ENCODE measurements around the gene SLC24A3.

Gene SLC24A3

DNA sequence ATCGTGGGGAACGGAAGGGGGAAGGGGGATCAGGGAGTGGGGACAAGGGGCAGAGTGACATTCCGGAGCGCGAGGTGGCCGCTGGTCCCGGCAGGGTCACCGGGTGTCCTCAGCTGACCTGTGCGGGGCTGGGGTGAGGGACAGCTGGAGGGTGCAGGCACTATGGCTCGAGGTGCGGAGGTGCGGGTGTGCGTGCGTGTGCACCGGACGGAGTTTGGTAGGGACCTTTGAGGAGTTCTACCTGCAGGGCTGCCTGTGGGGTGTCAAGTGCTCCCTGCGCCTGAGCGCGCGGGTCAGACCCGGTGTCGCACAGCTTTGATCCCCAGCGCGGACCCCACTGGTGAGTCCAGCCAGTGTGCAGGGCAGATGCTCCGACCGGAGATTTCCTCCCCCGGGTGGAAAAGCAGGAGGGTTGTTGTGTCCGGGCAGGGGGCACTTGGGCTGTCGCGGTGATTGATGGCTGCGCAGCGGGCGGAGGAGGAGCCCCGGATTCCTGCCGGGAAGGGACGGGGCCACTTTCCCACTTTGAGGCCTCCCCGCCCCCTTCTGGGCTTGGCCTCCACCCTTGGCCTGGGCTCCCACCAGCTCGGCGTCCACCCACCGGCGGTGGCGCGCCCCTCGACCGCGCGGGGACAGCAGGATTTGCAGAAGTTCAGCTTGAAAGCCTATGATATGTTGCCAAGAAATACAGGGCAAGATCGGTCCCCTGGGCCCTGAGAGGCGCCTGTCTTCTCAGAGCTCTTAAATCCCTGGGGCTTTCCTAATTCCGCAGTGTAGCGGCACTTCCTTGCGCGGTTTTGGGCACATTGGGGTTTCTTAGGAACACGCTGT lies 546.3 kb downstream of the SLC24A3 start:
- peak; percentile 48 for ATAC-seq
- no peak for TF ChIP-seq ARNTL (CRISPR knock-in tag; IDR thresholded peaks at IDR 0.05; ENCODE audit: borderline replicate concordance, low read depth)
- TF ChIP-seq ZNF8 (CRISPR knock-in tag; IDR thresholded peaks at IDR 0.05), result no peak
- TF ChIP-seq ZFP3 (CRISPR knock-in tag; IDR thresholded peaks at IDR 0.05), result no peak
- TF ChIP-seq BACH2 (CRISPR knock-in tag; IDR thresholded peaks at IDR 0.05; ENCODE audit: borderline replicate concordance), result no peak
- TF ChIP-seq, protein P1, sequence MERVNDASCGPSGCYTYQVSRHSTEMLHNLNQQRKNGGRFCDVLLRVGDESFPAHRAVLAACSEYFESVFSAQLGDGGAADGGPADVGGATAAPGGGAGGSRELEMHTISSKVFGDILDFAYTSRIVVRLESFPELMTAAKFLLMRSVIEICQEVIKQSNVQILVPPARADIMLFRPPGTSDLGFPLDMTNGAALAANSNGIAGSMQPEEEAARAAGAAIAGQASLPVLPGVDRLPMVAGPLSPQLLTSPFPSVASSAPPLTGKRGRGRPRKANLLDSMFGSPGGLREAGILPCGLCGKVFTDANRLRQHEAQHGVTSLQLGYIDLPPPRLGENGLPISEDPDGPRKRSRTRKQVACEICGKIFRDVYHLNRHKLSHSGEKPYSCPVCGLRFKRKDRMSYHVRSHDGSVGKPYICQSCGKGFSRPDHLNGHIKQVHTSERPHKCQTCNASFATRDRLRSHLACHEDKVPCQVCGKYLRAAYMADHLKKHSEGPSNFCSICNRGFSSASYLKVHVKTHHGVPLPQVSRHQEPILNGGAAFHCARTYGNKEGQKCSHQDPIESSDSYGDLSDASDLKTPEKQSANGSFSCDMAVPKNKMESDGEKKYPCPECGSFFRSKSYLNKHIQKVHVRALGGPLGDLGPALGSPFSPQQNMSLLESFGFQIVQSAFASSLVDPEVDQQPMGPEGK (CRISPR knock-in tag; IDR thresholded peaks at IDR 0.05; ENCODE audit: borderline replicate concordance), result no peak

DNA sequence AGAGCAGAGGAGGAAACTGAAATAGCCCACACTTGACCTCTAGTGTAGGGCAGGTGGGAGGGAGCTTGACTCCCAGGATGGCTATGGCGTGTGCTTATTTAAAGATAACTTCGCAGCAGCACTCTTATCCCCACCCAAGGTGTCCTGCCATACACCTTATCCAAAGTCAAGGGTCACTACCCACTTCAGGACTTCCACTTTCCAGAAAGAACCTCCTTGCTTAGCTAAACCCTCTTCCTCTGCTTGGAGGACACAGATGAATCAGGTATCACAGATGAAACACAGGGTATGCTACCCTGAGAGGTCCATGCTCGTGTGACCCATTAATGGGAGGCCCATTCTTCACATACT lies 547.9 kb downstream of the SLC24A3 start:
- TF ChIP-seq PPARA (CRISPR knock-in tag; IDR thresholded peaks at IDR 0.05; ENCODE audit: borderline replicate concordance), result no peak
- no peak for TF ChIP-seq ISL1 (CRISPR knock-in tag; IDR thresholded peaks at IDR 0.05)
- no peak for TF ChIP-seq ZC3H10 (CRISPR knock-in tag; IDR thresholded peaks at IDR 0.05)
- TF ChIP-seq OSR1 (CRISPR knock-in tag; IDR thresholded peaks at IDR 0.05), result no peak
- TF ChIP-seq ARNTL (CRISPR knock-in tag; IDR thresholded peaks at IDR 0.05; ENCODE audit: borderline replicate concordance, low read depth), result no peak
- no peak for TF ChIP-seq BACH2 (CRISPR knock-in tag; IDR thresholded peaks at IDR 0.05; ENCODE audit: borderline replicate concordance)
- TF ChIP-seq, protein P2, sequence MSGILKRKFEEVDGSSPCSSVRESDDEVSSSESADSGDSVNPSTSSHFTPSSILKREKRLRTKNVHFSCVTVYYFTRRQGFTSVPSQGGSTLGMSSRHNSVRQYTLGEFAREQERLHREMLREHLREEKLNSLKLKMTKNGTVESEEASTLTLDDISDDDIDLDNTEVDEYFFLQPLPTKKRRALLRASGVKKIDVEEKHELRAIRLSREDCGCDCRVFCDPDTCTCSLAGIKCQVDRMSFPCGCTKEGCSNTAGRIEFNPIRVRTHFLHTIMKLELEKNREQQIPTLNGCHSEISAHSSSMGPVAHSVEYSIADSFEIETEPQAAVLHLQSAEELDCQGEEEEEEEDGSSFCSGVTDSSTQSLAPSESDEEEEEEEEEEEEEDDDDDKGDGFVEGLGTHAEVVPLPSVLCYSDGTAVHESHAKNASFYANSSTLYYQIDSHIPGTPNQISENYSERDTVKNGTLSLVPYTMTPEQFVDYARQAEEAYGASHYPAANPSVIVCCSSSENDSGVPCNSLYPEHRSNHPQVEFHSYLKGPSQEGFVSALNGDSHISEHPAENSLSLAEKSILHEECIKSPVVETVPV (CRISPR knock-in tag; IDR thresholded peaks at IDR 0.05), result no peak
- TF ChIP-seq SNAI2 (CRISPR knock-in tag; IDR thresholded peaks at IDR 0.05), result no peak
- no peak for TF ChIP-seq ZNF70 (CRISPR knock-in tag; IDR thresholded peaks at IDR 0.05)
- no peak for TF ChIP-seq ZFP30 (CRISPR knock-in tag; IDR thresholded peaks at IDR 0.05)
- TF ChIP-seq ESRRG (CRISPR knock-in tag; IDR thresholded peaks at IDR 0.05), result no peak
- TF ChIP-seq CSDC2 (CRISPR knock-in tag; IDR thresholded peaks at IDR 0.05), result no peak
- TF ChIP-seq, protein P3, sequence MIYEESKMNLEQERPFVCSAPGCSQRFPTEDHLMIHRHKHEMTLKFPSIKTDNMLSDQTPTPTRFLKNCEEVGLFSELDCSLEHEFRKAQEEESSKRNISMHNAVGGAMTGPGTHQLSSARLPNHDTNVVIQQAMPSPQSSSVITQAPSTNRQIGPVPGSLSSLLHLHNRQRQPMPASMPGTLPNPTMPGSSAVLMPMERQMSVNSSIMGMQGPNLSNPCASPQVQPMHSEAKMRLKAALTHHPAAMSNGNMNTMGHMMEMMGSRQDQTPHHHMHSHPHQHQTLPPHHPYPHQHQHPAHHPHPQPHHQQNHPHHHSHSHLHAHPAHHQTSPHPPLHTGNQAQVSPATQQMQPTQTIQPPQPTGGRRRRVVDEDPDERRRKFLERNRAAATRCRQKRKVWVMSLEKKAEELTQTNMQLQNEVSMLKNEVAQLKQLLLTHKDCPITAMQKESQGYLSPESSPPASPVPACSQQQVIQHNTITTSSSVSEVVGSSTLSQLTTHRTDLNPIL (CRISPR knock-in tag; IDR thresholded peaks at IDR 0.05; ENCODE audit: low read depth), result no peak
- no peak for TF ChIP-seq ZFP3 (CRISPR knock-in tag; IDR thresholded peaks at IDR 0.05)
- TF ChIP-seq, protein P4, sequence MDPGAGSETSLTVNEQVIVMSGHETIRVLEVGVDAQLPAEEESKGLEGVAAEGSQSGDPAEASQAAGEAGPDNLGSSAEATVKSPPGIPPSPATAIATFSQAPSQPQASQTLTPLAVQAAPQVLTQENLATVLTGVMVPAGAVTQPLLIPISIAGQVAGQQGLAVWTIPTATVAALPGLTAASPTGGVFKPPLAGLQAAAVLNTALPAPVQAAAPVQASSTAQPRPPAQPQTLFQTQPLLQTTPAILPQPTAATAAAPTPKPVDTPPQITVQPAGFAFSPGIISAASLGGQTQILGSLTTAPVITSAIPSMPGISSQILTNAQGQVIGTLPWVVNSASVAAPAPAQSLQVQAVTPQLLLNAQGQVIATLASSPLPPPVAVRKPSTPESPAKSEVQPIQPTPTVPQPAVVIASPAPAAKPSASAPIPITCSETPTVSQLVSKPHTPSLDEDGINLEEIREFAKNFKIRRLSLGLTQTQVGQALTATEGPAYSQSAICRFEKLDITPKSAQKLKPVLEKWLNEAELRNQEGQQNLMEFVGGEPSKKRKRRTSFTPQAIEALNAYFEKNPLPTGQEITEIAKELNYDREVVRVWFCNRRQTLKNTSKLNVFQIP (CRISPR knock-in tag; IDR thresholded peaks at IDR 0.05; ENCODE audit: borderline replicate concordance, low read depth), result no peak
- TF ChIP-seq, protein P1 (CRISPR knock-in tag; IDR thresholded peaks at IDR 0.05; ENCODE audit: borderline replicate concordance), result no peak
- TF ChIP-seq, protein P5, sequence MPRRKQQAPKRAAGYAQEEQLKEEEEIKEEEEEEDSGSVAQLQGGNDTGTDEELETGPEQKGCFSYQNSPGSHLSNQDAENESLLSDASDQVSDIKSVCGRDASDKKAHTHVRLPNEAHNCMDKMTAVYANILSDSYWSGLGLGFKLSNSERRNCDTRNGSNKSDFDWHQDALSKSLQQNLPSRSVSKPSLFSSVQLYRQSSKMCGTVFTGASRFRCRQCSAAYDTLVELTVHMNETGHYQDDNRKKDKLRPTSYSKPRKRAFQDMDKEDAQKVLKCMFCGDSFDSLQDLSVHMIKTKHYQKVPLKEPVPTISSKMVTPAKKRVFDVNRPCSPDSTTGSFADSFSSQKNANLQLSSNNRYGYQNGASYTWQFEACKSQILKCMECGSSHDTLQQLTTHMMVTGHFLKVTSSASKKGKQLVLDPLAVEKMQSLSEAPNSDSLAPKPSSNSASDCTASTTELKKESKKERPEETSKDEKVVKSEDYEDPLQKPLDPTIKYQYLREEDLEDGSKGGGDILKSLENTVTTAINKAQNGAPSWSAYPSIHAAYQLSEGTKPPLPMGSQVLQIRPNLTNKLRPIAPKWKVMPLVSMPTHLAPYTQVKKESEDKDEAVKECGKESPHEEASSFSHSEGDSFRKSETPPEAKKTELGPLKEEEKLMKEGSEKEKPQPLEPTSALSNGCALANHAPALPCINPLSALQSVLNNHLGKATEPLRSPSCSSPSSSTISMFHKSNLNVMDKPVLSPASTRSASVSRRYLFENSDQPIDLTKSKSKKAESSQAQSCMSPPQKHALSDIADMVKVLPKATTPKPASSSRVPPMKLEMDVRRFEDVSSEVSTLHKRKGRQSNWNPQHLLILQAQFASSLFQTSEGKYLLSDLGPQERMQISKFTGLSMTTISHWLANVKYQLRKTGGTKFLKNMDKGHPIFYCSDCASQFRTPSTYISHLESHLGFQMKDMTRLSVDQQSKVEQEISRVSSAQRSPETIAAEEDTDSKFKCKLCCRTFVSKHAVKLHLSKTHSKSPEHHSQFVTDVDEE (CRISPR knock-in tag; IDR thresholded peaks at IDR 0.05), result no peak
- no peak for TF ChIP-seq TOX (CRISPR knock-in tag; IDR thresholded peaks at IDR 0.05; ENCODE audit: borderline replicate concordance)
- ATAC-seq, result no peak
